Measurements from ENCODE around the gene AMH.

Gene AMH

DNA sequence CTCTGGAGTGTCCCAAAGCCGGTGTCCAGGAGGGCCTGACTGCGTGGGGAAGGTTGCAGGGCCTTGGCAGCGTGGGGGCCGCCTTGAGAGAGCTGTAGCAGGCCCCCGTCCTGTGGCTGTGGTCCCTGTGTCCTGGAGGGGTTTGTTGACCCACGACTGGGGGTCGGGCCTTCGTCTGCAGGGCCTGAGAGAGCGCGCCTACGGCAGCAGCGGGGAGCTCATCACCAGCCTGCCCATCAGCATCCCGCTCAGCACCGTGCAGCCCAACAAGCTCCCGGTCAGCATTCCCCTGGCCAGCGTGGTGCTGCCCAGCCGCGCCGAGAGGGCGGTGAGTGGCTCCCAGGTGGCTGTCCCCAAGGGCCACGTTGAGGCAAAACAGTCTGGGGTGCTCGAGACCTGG, 31.5 kb upstream of the AMH start:
- Histone ChIP-seq H3K4me1 (ENCODE audit: control insufficient read depth, insufficient read depth, low read length) (no peaks in the 10 kb centered on the region), H3K36me3 (ENCODE audit: control insufficient read depth in 2 of 2, insufficient read depth in 1 of 2, low read length in 2 of 2) (peaks cover 0 to 79% of the 10 kb centered on the region in 2 experiments; a peak in 2 of 3 replicates), H3K9me3 (ENCODE audit: control insufficient read depth, insufficient read depth, low read depth, low read length) (no peaks in the 10 kb centered on the region), H3K27ac (ENCODE audit: extremely low read depth, low read depth, low read length) (no peak overlapping the region), H3K4me3 (ENCODE audit: low read depth, low read length) (no peak overlapping the region)
- POLR2A ChIA-PET: no interaction called here
- TF ChIP-seq ZNF157 (tag by site-specific recombination; IDR thresholded peaks at IDR 0.05) (no peak), ZNF514 (tag by site-specific recombination; IDR thresholded peaks at IDR 0.05) (no peak), ZNF624 (tag by site-specific recombination; IDR thresholded peaks at IDR 0.05) (no peak), ZNF112 (tag by site-specific recombination; IDR thresholded peaks at IDR 0.05) (no peak)
- TF ChIP-seq, protein P1, sequence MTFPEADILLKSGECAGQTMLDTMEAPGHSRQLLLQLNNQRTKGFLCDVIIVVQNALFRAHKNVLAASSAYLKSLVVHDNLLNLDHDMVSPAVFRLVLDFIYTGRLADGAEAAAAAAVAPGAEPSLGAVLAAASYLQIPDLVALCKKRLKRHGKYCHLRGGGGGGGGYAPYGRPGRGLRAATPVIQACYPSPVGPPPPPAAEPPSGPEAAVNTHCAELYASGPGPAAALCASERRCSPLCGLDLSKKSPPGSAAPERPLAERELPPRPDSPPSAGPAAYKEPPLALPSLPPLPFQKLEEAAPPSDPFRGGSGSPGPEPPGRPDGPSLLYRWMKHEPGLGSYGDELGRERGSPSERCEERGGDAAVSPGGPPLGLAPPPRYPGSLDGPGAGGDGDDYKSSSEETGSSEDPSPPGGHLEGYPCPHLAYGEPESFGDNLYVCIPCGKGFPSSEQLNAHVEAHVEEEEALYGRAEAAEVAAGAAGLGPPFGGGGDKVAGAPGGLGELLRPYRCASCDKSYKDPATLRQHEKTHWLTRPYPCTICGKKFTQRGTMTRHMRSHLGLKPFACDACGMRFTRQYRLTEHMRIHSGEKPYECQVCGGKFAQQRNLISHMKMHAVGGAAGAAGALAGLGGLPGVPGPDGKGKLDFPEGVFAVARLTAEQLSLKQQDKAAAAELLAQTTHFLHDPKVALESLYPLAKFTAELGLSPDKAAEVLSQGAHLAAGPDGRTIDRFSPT (tag by site-specific recombination; IDR thresholded peaks at IDR 0.05): no peak
- TF ChIP-seq, protein P2, sequence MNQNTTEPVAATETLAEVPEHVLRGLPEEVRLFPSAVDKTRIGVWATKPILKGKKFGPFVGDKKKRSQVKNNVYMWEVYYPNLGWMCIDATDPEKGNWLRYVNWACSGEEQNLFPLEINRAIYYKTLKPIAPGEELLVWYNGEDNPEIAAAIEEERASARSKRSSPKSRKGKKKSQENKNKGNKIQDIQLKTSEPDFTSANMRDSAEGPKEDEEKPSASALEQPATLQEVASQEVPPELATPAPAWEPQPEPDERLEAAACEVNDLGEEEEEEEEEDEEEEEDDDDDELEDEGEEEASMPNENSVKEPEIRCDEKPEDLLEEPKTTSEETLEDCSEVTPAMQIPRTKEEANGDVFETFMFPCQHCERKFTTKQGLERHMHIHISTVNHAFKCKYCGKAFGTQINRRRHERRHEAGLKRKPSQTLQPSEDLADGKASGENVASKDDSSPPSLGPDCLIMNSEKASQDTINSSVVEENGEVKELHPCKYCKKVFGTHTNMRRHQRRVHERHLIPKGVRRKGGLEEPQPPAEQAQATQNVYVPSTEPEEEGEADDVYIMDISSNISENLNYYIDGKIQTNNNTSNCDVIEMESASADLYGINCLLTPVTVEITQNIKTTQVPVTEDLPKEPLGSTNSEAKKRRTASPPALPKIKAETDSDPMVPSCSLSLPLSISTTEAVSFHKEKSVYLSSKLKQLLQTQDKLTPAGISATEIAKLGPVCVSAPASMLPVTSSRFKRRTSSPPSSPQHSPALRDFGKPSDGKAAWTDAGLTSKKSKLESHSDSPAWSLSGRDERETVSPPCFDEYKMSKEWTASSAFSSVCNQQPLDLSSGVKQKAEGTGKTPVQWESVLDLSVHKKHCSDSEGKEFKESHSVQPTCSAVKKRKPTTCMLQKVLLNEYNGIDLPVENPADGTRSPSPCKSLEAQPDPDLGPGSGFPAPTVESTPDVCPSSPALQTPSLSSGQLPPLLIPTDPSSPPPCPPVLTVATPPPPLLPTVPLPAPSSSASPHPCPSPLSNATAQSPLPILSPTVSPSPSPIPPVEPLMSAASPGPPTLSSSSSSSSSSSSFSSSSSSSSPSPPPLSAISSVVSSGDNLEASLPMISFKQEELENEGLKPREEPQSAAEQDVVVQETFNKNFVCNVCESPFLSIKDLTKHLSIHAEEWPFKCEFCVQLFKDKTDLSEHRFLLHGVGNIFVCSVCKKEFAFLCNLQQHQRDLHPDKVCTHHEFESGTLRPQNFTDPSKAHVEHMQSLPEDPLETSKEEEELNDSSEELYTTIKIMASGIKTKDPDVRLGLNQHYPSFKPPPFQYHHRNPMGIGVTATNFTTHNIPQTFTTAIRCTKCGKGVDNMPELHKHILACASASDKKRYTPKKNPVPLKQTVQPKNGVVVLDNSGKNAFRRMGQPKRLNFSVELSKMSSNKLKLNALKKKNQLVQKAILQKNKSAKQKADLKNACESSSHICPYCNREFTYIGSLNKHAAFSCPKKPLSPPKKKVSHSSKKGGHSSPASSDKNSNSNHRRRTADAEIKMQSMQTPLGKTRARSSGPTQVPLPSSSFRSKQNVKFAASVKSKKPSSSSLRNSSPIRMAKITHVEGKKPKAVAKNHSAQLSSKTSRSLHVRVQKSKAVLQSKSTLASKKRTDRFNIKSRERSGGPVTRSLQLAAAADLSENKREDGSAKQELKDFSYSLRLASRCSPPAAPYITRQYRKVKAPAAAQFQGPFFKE (tag by site-specific recombination; IDR thresholded peaks at IDR 0.05; ENCODE audit: borderline replicate concordance): no peak
- CTCF ChIA-PET: no interaction called here

DNA sequence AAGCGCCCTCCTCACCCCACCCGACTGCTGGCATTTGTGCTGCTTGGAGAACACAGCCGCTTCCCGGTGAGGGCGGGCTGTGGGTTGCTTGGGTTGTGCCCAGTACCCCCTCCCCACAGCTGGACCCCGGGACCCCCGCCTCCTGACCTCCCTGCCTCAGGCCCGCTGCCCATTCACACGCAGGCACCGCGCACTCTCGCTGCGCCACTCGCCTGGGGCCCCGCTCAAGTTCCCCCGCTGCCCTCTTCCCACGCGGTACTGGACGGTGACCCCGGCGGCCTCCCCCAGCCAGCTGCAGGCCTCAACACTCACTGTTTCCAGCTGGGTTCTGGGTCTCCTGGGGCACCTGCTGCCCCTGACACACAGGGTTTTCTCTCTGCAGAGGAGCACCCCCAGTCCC, 29.4 kb upstream of the AMH start:
- Histone ChIP-seq H3K36me3 (ENCODE audit: control insufficient read depth in 2 of 2, insufficient read depth in 1 of 2, low read length in 2 of 2) (peaks cover 4 to 67% of the 10 kb centered on the region in 2 experiments; a peak in 2 of 3 replicates), H3K9me3 (ENCODE audit: control insufficient read depth, insufficient read depth, low read depth, low read length) (no peaks in the 10 kb centered on the region), H3K4me1 (ENCODE audit: control insufficient read depth, insufficient read depth, low read length) (no peaks in the 10 kb centered on the region), H3K4me3 (ENCODE audit: low read depth, low read length) (no peak overlapping the region), H3K27ac (ENCODE audit: extremely low read depth, low read depth, low read length) (no peak overlapping the region)
- POLR2A ChIA-PET: no interaction called here
- TF ChIP-seq SCRT2 (tag by site-specific recombination; IDR thresholded peaks at IDR 0.05) (no peak), ZNF121 (tag by site-specific recombination; IDR thresholded peaks at IDR 0.05) (no peak), ZFP41 (tag by site-specific recombination; IDR thresholded peaks at IDR 0.05; ENCODE audit: borderline replicate concordance) (no peak)
- CTCF ChIA-PET: no interaction called here

DNA sequence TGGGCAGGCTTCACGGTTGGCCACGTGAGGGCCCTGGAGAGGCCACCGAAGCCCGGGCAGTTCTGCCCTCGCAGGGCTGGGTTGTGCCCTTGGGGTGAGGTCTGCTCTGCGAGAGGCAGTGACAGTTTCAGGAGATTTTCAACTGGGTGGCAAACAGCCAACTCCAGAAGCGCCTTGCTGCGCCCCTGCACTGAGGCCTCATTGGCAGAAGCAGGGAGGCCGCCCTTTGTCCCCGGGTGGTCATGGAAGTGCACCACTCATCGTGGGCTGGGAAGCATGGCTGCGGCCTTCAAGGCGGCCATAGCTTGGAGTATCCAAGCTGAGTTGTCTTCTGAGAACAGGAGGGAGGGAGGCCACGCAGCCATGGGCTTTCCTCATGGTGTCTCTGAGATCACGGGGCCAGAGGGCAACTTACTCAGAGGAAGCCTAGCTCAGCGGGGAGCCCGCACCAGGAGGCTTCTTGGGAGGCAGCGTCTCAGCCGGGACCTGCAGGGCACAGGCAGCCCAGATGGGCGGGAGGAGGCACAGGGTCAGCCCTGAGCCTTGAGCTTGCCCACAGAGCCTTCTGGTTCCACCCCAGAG, 27.8 kb upstream of the AMH start:
- H3K4me1 ChIP-seq (ENCODE audit: control insufficient read depth, insufficient read depth, low read length): no peaks in the 10 kb centered on the region
- peaks cover 4 to 67% of the 10 kb centered on the region in 2 experiments; a peak in 2 of 3 replicates for H3K36me3 ChIP-seq (ENCODE audit: control insufficient read depth in 2 of 2, insufficient read depth in 1 of 2, low read length in 2 of 2)
- POLR2A ChIA-PET: interaction anchor here (0.5 kb wide), 1 partner anchor 548 kb away, joined by 3 read pairs; no protein-coding TSS in a partner anchor
- no peak overlapping the region for H3K27ac ChIP-seq (ENCODE audit: extremely low read depth, low read depth, low read length)
- no peaks in the 10 kb centered on the region for H3K9me3 ChIP-seq (ENCODE audit: control insufficient read depth, insufficient read depth, low read depth, low read length)
- CTCF ChIA-PET: interaction anchor here (0.7 to 2.4 kb wide), 2 partner anchors 66 to 195 kb away, joined by 3 to 13 read pairs; no protein-coding TSS in a partner anchor
- no peak overlapping the region for H3K4me3 ChIP-seq (ENCODE audit: low read depth, low read length)
- TF ChIP-seq ZNF585B (tag by site-specific recombination; IDR thresholded peaks at IDR 0.05) (no peak), ZNF701 (tag by site-specific recombination; IDR thresholded peaks at IDR 0.05) (no peak), ZNF155 (tag by site-specific recombination; IDR thresholded peaks at IDR 0.05) (no peak), ZNF785 (tag by site-specific recombination; IDR thresholded peaks at IDR 0.05) (no peak), ZNF792 (tag by site-specific recombination; IDR thresholded peaks at IDR 0.05) (no peak), ZNF10 (tag by site-specific recombination; IDR thresholded peaks at IDR 0.05) (no peak), ZSCAN23 (tag by site-specific recombination; IDR thresholded peaks at IDR 0.05) (no peak), ZNF677 (tag by site-specific recombination; IDR thresholded peaks at IDR 0.05) (no peak), ZNF549 (tag by site-specific recombination; IDR thresholded peaks at IDR 0.05) (no peak), ZNF600 (tag by site-specific recombination; IDR thresholded peaks at IDR 0.05) (0 out of 2 replicates have a peak, but pooled peaks have one; percentile 33), ZNF394 (tag by site-specific recombination; IDR thresholded peaks at IDR 0.05; ENCODE audit: borderline replicate concordance) (no peak), OSR2 (tag by site-specific recombination; IDR thresholded peaks at IDR 0.05) (no peak), ZNF558 (tag by site-specific recombination; IDR thresholded peaks at IDR 0.05) (no peak)
- TF ChIP-seq, protein P3, sequence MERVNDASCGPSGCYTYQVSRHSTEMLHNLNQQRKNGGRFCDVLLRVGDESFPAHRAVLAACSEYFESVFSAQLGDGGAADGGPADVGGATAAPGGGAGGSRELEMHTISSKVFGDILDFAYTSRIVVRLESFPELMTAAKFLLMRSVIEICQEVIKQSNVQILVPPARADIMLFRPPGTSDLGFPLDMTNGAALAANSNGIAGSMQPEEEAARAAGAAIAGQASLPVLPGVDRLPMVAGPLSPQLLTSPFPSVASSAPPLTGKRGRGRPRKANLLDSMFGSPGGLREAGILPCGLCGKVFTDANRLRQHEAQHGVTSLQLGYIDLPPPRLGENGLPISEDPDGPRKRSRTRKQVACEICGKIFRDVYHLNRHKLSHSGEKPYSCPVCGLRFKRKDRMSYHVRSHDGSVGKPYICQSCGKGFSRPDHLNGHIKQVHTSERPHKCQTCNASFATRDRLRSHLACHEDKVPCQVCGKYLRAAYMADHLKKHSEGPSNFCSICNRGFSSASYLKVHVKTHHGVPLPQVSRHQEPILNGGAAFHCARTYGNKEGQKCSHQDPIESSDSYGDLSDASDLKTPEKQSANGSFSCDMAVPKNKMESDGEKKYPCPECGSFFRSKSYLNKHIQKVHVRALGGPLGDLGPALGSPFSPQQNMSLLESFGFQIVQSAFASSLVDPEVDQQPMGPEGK (tag by site-specific recombination; IDR thresholded peaks at IDR 0.05): peak; percentile 22; the same call in 1 of the 2 replicates

All from HEK293 (cell line).